OCI-LY7 (cell line): ENCODE results near the gene PIH1D1. TPM values are rescaled to one million over a fixed set of nuclear protein-coding genes. Genes with fewer than 3 reads are reported as not detected.

Experiments used
- BruUV-seq: library from RNA; stranded (reverse); fragments of 400-500 nt; replicated peaks from 2 replicates; lab custom pipeline; 2021; lab: Mats Ljungman, UMichigan
- CTCF ChIA-PET: fragments of 300-600 bp; sonication (Branson Sonifier 250); formaldehyde crosslinking; loops from one replicate; lab custom pipeline; 2022; ENCODE audit warnings: antibody characterized with exemption; ENCODE audit not compliant: unreplicated experiment; lab: Charles Lee
- POLR2A ChIA-PET: fragments of 300-600 bp; sonication (Branson Sonifier 250); formaldehyde crosslinking; loops from one replicate; lab custom pipeline; 2022; ENCODE audit warnings: antibody characterized with exemption; lab: Charles Lee
- DNase-seq: peaks from one replicate; pipeline ENCODE4 v3.0.0-alpha.2; 2015; ENCODE audit warnings: low spot score
- H2AFZ ChIP-seq: fragments of 200-600 bp; sonication (generic), shearing (Covaris generic); 2 replicates; pipeline ENCODE4 v1.6.1; 2014; ENCODE audit warnings: mild to moderate bottlenecking, antibody characterized with exemption, low read length, moderate library complexity
- H3K27ac ChIP-seq: fragments of 200-600 bp; sonication (generic); 2 replicates; pipeline ENCODE4 v1.5.1; 2014; ENCODE audit warnings: mixed run types, low read depth, mild to moderate bottlenecking, moderate library complexity, low read length, inconsistent platforms; ENCODE audit not compliant: poor library complexity, severe bottlenecking
- H3K36me3 ChIP-seq: fragments of 200-600 bp; sonication (generic); 2 replicates; pipeline ENCODE4 v1.6.1; 2014; ENCODE audit warnings: mild to moderate bottlenecking, antibody characterized with exemption, low read length, moderate library complexity, mixed read lengths; ENCODE audit not compliant: insufficient read depth
- H3K4me1 ChIP-seq: fragments of 200-600 bp; sonication (generic); 2 replicates; pipeline ENCODE4 v1.5.1; 2014; ENCODE audit warnings: mild to moderate bottlenecking, low read length; ENCODE audit not compliant: insufficient read depth, poor library complexity, severe bottlenecking
- H3K4me2 ChIP-seq: fragments of 200-600 bp; sonication (generic); 2 replicates; pipeline ENCODE4 v1.6.1; 2014; ENCODE audit warnings: mild to moderate bottlenecking, low read length
- H3K4me3 ChIP-seq: fragments of 200-600 bp; sonication (generic); 2 replicates; pipeline ENCODE4 v1.5.1; 2014; ENCODE audit warnings: mild to moderate bottlenecking, low read depth, low read length; ENCODE audit not compliant: poor library complexity, severe bottlenecking
- H3K79me2 ChIP-seq: fragments of 200-600 bp; sonication (generic); 2 replicates; pipeline ENCODE4 v1.6.1; 2016; ENCODE audit warnings: low read depth, mild to moderate bottlenecking, low read length, moderate library complexity, mixed read lengths; ENCODE audit not compliant: insufficient read depth
- H3K9me2 ChIP-seq: fragments of 200-600 bp; sonication (generic); 2 replicates; pipeline ENCODE4 v1.6.1; 2016; ENCODE audit warnings: mild to moderate bottlenecking, low read length, mixed read lengths; ENCODE audit not compliant: insufficient read depth
- H3K9me3 ChIP-seq: fragments of 200-600 bp; sonication (generic); 2 replicates; pipeline ENCODE4 v1.6.1; 2014; ENCODE audit warnings: mild to moderate bottlenecking, mixed run types, low read length, mixed read lengths
- H4K20me1 ChIP-seq: fragments of 200-600 bp; sonication (generic); 2 replicates; pipeline ENCODE4 v1.6.1; 2014; ENCODE audit warnings: mild to moderate bottlenecking, antibody characterized with exemption, low read length, moderate library complexity, mixed read lengths; ENCODE audit not compliant: insufficient read depth
- CTCF ChIP-seq: fragments of 200-600 bp; sonication (generic); conservative IDR thresholded peaks from 2 replicates; pipeline ENCODE4 v1.5.1; 2014; ENCODE audit warnings: mild to moderate bottlenecking, antibody characterized with exemption, low read length, moderate library complexity, mixed read lengths
- EZH2phosphoT487 ChIP-seq: fragments of 200-600 bp; sonication (generic); IDR thresholded peaks from 2 replicates; pipeline ENCODE4 v1.6.1; 2018; ENCODE audit warnings: low read depth, borderline replicate concordance, mild to moderate bottlenecking, mixed run types, antibody characterized with exemption, low read length, moderate library complexity, mixed read lengths
- intact Hi-C: fragments of 100-400 bp; cut with micrococcal nuclease; formaldehyde crosslinking; loops from one replicate; pipeline ENCODE4 v1.10.0; 2022; ENCODE audit not compliant: unreplicated experiment
- total RNA-seq, 2 experiments: library from RNA; depleted of rRNA in 1 of 2; stranded (reverse); fragments of >200 nt in 1 of 2; shearing (Covaris generic) in 1 of 2; gene quantifications; 2 replicates each; pipeline ENCODE4 v1.2.3, GENCODE V29; 2014 to 2022

The PIH1D1 gene
- total RNA-seq, 2 experiments from 2014 or later: 95.5 to 117 TPM

- no peaks in the 10 kb centered on the region for H4K20me1 ChIP-seq
- no peaks in the 10 kb centered on the region for H3K9me2 ChIP-seq
- no TSS peak for BruUV-seq
- no peak overlapping the region for H3K4me2 ChIP-seq
- peaks cover 12% of the 10 kb centered on the region; the same call in 1 of the 2 replicates for H3K79me2 ChIP-seq
- ChIA-PET POLR2A (no interaction called here), CTCF (no interaction called here)
- peaks cover 8% of the 10 kb centered on the region for H3K4me1 ChIP-seq
- intact Hi-C loops: no loop called here
- H3K9me3 ChIP-seq: no peaks in the 10 kb centered on the region
- DNase-seq: no peak
- no peak for TF ChIP-seq EZH2phosphoT487
- no peak for TF ChIP-seq CTCF
- no peak overlapping the region for H2AFZ ChIP-seq
- peaks cover 44% of the 10 kb centered on the region for H3K36me3 ChIP-seq
- no peak overlapping the region for H3K27ac ChIP-seq
- no peak overlapping the region for H3K4me3 ChIP-seq
These were observed 7.8 kb upstream of the PIH1D1 start for GRCh38 chr19:49459388-49459787.

DNA sequence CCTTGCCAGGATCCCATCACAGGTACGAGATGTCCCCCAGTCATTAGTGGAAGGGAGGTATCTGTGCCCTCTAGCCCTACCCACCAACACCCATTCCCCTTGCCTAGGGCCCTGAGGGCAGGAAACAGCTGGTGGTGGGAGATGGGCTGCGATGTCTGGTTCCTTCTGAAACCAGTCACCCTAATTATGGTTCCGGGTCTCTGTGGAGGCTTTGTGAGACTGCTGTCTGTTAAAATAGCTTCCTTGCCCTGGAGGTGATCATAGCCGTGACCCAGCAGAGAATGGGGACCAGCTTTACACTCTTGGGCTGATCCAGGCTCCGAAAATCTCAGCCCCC, 6.9 kb upstream of the PIH1D1 start:
- no peak for DNase-seq
- Histone ChIP-seq H3K9me2 (no peaks in the 10 kb centered on the region), H3K9me3 (no peaks in the 10 kb centered on the region), H2AFZ (no peak overlapping the region), H3K4me1 (peaks cover 13% of the 10 kb centered on the region), H3K4me2 (no peak overlapping the region), H4K20me1 (no peaks in the 10 kb centered on the region), H3K36me3 (peaks cover 40% of the 10 kb centered on the region), H3K4me3 (no peak overlapping the region), H3K27ac (no peak overlapping the region), H3K79me2 (peaks cover 21% of the 10 kb centered on the region)
- BruUV-seq: no TSS peak
- intact Hi-C loops: no loop called here
- POLR2A ChIA-PET: no interaction called here
- TF ChIP-seq CTCF (no peak), EZH2phosphoT487 (no peak)
- CTCF ChIA-PET: no interaction called here

DNA sequence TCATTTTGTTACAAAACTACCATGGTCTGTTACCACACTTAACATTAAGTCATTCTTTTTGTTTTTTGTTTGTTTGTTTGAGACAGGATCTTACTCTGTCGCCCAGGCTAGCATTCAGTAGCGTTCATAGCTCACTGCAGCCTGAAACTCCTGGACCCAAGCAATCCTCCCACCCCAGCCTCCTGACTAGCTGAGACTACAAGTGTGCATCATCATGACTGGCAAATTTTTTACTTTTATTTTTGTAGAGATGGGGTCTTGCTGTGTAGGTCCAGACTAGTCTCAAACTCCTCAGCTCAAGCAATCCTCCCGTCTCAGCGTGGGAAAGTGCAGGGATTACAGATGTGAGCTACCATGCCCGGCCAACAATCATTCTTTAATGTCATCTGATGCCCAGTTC, 4.7 kb upstream of the PIH1D1 start:
- intact Hi-C loops: no loop called here

More for the DNA sequence above, 4.7 kb upstream of the PIH1D1 start:
- Histone ChIP-seq H3K4me2 (no peak overlapping the region), H3K27ac (no peak overlapping the region), H3K36me3 (peaks cover 40% of the 10 kb centered on the region), H2AFZ (no peak overlapping the region), H3K4me3 (no peak overlapping the region), H3K9me2 (no peaks in the 10 kb centered on the region), H3K9me3 (no peaks in the 10 kb centered on the region), H4K20me1 (no peaks in the 10 kb centered on the region), H3K79me2 (peaks cover 29% of the 10 kb centered on the region), H3K4me1 (peaks cover 21% of the 10 kb centered on the region)
- BruUV-seq: no TSS peak
- no peak for DNase-seq
- ChIA-PET POLR2A (no interaction called here), CTCF (no interaction called here)
- TF ChIP-seq EZH2phosphoT487: no peak
- no peak for TF ChIP-seq CTCF
